GM10248 (cell line): ENCODE measurements around the gene CDRT4.

Experiments
- CTCF ChIA-PET: fragments of 300-600 bp; sonication (Branson Sonifier 250); formaldehyde crosslinking; extraction: SDS; loops from one replicate; lab custom pipeline; 2021; ENCODE audit warnings: antibody characterized with exemption; lab: Yijun Ruan, JAX
- POLR2A ChIA-PET: fragments of 350-650 bp; sonication (Branson Sonifier 250); formaldehyde crosslinking; extraction: SDS; loops from one replicate; lab custom pipeline; 2020; ENCODE audit warnings: antibody characterized with exemption; lab: Yijun Ruan, JAX
- DNase-seq: peaks from one replicate; pipeline ENCODE4 v3.0.0; 2012; ENCODE audit errors: extremely low spot score
- TF ChIP-seq, protein P1 (sequence below): IDR thresholded peaks from 2 replicates; pipeline ENCODE4 v1.5.1; 2012; ENCODE audit warnings: mild to moderate bottlenecking, low read depth; ENCODE audit errors: extremely low read depth, missing control alignments, control extremely low read depth

CDRT4 gene

DNA sequence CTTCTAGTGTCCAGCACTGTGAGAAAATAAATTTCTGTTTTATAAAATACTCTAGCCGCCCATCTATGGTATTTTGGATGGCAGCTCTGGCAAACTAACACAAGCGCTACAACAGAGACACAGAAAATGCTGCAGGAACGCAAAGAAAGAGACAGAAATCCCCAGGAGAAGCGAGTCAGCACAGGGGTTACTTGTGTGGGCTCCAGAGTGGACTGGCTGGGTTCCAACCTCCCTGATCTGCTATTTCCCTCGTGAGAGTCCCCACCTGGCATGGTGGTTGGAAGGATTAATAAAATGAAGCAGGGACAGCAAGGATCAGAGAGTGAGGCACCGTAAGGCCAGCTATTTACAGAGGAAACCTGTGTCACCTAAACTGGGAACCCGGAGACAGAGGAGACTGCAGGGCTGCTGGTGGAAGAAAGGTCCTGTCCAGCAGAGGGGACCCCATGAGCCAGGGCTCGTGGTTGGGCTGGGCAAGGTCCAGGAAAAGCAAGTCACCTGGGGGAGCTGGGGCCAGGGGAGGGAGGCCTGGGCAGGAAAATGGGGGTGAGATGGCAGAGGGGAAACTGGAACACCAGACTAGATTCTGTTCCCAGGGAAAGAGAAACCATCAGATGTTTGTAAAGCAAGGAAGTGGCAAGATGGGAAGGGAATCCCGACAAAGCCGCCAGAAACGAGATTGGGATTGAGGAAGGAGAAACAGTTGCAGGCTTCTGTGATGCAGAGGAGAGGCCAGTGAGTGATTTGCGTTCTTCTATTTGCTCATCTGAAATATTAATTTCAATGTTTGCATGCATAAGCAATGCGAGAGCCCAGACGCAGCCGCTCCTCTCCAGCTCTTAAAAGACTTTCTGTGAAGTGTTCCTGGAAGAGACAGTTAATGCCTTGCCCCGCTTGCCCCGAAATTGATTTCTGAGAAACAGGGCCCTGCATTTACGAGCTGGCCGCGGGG lies 63.0 kb downstream of the CDRT4 start:
- POLR2A ChIA-PET, result no interaction called here
- DNase-seq, result no peak
- TF ChIP-seq, protein P1, sequence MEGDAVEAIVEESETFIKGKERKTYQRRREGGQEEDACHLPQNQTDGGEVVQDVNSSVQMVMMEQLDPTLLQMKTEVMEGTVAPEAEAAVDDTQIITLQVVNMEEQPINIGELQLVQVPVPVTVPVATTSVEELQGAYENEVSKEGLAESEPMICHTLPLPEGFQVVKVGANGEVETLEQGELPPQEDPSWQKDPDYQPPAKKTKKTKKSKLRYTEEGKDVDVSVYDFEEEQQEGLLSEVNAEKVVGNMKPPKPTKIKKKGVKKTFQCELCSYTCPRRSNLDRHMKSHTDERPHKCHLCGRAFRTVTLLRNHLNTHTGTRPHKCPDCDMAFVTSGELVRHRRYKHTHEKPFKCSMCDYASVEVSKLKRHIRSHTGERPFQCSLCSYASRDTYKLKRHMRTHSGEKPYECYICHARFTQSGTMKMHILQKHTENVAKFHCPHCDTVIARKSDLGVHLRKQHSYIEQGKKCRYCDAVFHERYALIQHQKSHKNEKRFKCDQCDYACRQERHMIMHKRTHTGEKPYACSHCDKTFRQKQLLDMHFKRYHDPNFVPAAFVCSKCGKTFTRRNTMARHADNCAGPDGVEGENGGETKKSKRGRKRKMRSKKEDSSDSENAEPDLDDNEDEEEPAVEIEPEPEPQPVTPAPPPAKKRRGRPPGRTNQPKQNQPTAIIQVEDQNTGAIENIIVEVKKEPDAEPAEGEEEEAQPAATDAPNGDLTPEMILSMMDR, result no peak
- CTCF ChIA-PET, result interaction anchor here (1.1 to 1.6 kb wide), 2 partner anchors 14 to 99 kb away, joined by 3 to 4 read pairs; no protein-coding TSS in a partner anchor

DNA sequence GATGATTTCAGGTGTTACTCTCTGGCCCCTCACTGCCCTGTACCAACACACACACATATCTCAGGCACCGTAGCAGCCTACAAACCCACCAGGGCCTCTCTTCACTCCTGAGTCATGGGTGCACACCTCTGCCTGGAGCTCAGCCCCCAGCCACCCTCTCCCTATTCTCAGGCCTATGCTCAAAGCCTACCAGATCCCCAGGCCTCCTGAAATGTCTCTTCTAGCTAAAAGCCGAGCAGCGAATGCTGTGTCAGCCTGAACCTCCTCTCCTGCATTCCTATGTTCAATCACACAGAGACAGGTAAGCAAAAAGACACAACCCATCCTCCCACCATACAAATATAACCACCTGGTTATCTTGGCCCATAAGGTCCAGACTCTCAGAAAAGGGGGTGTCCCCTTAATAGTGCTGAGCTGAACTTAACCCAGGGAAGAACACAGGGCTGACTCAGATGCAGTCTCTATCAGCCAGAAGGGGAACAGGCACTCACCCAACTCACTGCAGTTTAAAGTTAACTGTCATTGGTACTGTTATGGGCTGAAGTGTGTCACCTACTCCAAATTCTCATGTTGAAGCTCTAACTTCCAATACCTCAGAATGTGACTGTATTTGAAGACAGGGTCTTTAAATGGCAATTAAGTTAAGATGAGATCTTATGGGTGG lies 64.0 kb downstream of the CDRT4 start:
- DNase-seq, result no peak
- TF ChIP-seq, protein P1, result no peak
- ChIA-PET CTCF (interaction anchor here (1.1 to 1.6 kb wide), 2 partner anchors 15 to 100 kb away, joined by 3 to 4 read pairs; no protein-coding TSS in a partner anchor), POLR2A (no interaction called here)

DNA sequence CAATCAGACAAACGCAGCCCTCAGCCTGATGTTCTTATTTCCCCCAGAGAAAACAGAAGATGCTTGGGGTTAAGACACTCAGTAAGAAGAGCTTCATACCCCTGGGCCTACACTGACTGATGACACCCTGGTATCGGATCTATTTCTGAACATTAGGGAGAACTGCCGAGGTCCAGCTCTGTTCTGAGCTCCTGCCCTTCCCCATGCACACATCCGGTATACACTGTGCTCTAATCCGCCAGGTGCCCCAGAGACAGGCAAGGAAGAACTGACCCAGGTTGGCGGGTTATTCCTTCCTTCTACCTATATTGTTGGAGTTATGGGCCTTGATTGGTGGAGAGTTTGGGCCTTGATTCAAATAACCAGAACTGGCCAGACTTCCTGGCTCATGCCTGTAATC lies 68.0 kb downstream of the CDRT4 start:
- TF ChIP-seq, protein P1, result no peak
- ChIA-PET CTCF (interaction anchor here (1.6 kb wide), 1 partner anchor 21 kb away, joined by 3 read pairs; no protein-coding TSS in a partner anchor), POLR2A (no interaction called here)
- DNase-seq, result no peak

DNA sequence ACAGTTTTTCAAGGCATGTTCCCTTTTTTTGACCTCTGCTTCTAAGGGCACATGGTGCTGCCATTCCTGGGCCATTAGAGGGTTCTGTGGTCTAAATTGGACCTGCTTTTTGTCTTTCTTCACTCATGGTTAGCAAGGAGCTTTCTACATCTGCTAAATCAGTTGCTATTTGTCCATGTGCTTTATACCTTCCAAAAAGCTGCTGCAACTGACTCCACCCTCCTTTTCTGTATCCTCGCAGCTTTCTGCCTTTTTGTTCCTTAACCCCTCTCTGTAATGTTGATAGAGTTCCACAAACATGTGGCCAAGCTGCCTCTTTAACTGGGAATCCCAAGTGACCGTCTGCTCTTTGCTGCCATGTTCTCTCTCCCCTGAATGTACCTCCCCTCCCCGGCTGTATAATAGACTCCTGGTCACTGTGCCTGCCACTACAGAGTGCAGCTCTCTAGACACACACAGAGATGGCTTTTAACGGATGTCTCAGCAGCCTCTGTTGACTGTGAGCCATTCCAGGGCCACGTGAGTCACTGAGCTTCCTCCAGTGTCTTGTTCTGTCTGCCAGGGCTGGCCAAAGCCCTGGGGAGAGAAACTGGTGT lies 68.6 kb downstream of the CDRT4 start:
- ChIA-PET POLR2A (no interaction called here), CTCF (interaction anchor here (1.6 kb wide), 1 partner anchor 20 kb away, joined by 3 read pairs; no protein-coding TSS in a partner anchor)
- DNase-seq, result no peak
- TF ChIP-seq, protein P1, result no peak

DNA sequence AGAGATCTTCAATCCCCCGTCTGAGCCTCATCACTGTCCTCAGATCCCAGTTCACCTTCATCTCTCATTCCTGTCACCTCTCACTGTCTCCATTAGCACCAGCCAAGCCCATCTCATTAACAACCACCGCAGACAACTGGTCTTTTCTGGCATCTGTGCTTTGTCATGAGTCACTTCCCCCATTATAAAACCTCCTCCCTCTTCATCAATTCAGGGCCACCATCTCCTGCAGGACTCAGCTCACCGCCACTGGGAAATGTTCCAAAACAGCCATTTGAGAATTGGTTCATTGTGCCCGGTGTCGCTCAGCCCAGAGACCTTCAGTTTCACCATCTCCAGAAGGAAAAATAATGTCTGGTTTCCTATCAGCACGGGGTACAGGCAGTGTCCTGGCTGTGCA lies 69.1 kb downstream of the CDRT4 start:
- no peak for DNase-seq
- CTCF ChIA-PET, result no interaction called here
- TF ChIP-seq, protein P1, result no peak
- POLR2A ChIA-PET, result no interaction called here

DNA sequence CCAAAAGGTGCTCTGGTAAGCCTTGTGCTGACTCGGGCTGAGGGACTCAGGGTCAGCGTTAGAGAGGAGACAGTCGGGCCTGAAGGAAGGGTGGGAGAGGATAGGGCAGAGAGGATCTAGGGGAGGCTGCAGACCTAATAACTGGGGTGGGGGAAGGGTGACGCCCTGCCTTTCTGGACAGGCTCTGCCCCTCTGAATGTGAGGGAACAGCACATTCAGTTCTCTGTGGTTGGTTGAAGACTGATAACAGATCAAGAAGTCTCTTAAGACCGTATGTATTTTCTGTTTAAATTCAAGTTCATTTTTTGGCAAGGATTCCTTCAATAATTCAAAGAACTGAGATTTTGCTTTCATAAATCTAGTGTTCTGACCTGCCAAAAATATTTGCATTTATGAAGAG lies 69.8 kb downstream of the CDRT4 start:
- CTCF ChIA-PET, result no interaction called here
- TF ChIP-seq, protein P1, result no peak
- POLR2A ChIA-PET, result no interaction called here
- no peak for DNase-seq
